Neural cell (in vitro differentiated cells): ENCODE measurements around the gene NR2F1-AS1. TPM values are rescaled to one million over a fixed set of nuclear protein-coding genes. Genes with fewer than 3 reads are reported as not detected.

Experiments used
- H2AFZ ChIP-seq: fragments of 200-600, 300-800 bp; sonication (generic), shearing (Covaris generic); 2 replicates; pipeline ENCODE4 v1.6.0; 2014; ENCODE audit warnings: low read depth, mild to moderate bottlenecking, antibody characterized with exemption, low read length, moderate library complexity
- H3F3A ChIP-seq: fragments of 200-600 bp; shearing (Covaris generic); 2 replicates; pipeline ENCODE4 v1.6.1; 2016; ENCODE audit warnings: mild to moderate bottlenecking, moderate library complexity, mixed read lengths, antibody characterized with exemption, low read length; ENCODE audit not compliant: insufficient read depth, poor library complexity, severe bottlenecking
- H3K27ac ChIP-seq: fragments of 200-600, 300-800 bp; sonication (generic), shearing (Covaris generic); 2 replicates; pipeline ENCODE4 v1.5.1; 2014; ENCODE audit warnings: mild to moderate bottlenecking, low read length, moderate library complexity
- H3K27me3 ChIP-seq: fragments of 300-800, 200-600 bp; sonication (generic), shearing (Covaris generic); 2 replicates; pipeline ENCODE4 v1.6.0; 2014; ENCODE audit warnings: mild to moderate bottlenecking, low read depth, low read length, moderate library complexity; ENCODE audit not compliant: insufficient read depth
- H3K36me3 ChIP-seq: fragments of 300-800, 200-600 bp; sonication (generic), shearing (Covaris generic); 2 replicates; pipeline ENCODE4 v1.5.1; 2014; ENCODE audit warnings: mild to moderate bottlenecking, antibody characterized with exemption, low read length, moderate library complexity; ENCODE audit not compliant: insufficient read depth
- H3K4me2 ChIP-seq: fragments of 300-800, 200-600 bp; sonication (generic), shearing (Covaris generic); 2 replicates; pipeline ENCODE4 v1.6.0; 2014; ENCODE audit warnings: mild to moderate bottlenecking, low read length
- H3K4me3 ChIP-seq: fragments of 300-800, 200-600 bp; sonication (generic), shearing (Covaris generic); 2 replicates; pipeline ENCODE4 v1.5.1; 2014; ENCODE audit warnings: mild to moderate bottlenecking, low read length, moderate library complexity
- H3K79me2 ChIP-seq: fragments of 200-600 bp; shearing (Covaris generic); replicated peaks from 2 replicates; pipeline ENCODE4 v1.6.0; 2014; ENCODE audit warnings: mild to moderate bottlenecking, low read length, moderate library complexity; ENCODE audit not compliant: insufficient read depth
- H3K9ac ChIP-seq: fragments of 300-800, 200-600 bp; sonication (generic), shearing (Covaris generic); 2 replicates; pipeline ENCODE4 v1.6.1; 2016; ENCODE audit warnings: mild to moderate bottlenecking, low read length, mixed read lengths
- H3K9me2 ChIP-seq: fragments of 200-600 bp; shearing (Covaris generic); 2 replicates; pipeline ENCODE4 v1.6.1; 2016; ENCODE audit warnings: mild to moderate bottlenecking, low read length, mixed read lengths; ENCODE audit not compliant: insufficient read depth
- H3K9me3 ChIP-seq: fragments of 200-600, 300-800 bp; sonication (generic), shearing (Covaris generic); 2 replicates; pipeline ENCODE4 v1.6.1; 2016; ENCODE audit warnings: mild to moderate bottlenecking, mixed run types, low read length, moderate library complexity, mixed read lengths
- H4K20me1 ChIP-seq: fragments of 200-600 bp; shearing (Covaris generic); 2 replicates; pipeline ENCODE4 v1.6.1; 2016; ENCODE audit warnings: mild to moderate bottlenecking, mixed run types; ENCODE audit not compliant: insufficient read depth
- EP300 ChIP-seq: fragments of 450-650 bp; conservative IDR thresholded peaks from 2 replicates; pipeline ENCODE4 v1.6.1; 2014; ENCODE audit warnings: antibody characterized with exemption, mild to moderate bottlenecking, moderate library complexity; ENCODE audit not compliant: poor library complexity, severe bottlenecking
- EZH2 ChIP-seq: fragments of 200-600, 300-800 bp; shearing (Covaris generic), sonication (generic); IDR thresholded peaks from 2 replicates; pipeline ENCODE4 v1.6.1; 2014; ENCODE audit warnings: antibody characterized with exemption, low read length, borderline replicate concordance, mild to moderate bottlenecking; ENCODE audit not compliant: insufficient read depth, poor library complexity, severe bottlenecking
- MXI1 ChIP-seq: fragments of 450-650 bp; conservative IDR thresholded peaks from 2 replicates; pipeline ENCODE4 v1.6.1; 2014; ENCODE audit warnings: antibody characterized with exemption, mild to moderate bottlenecking; ENCODE audit not compliant: poor library complexity, severe bottlenecking
- POLR2AphosphoS5 ChIP-seq: IDR thresholded peaks from 2 replicates; pipeline ENCODE4 v1.6.1; 2012
- RAD21 ChIP-seq: fragments of 450-650 bp; conservative IDR thresholded peaks from 2 replicates; pipeline ENCODE4 v1.6.1; 2014; ENCODE audit warnings: antibody characterized with exemption, mild to moderate bottlenecking, moderate library complexity
- REST ChIP-seq: IDR thresholded peaks from 2 replicates; pipeline ENCODE4 v1.6.1; 2012; ENCODE audit warnings: borderline replicate concordance
- SMC3 ChIP-seq: fragments of 450-650 bp; conservative IDR thresholded peaks from 2 replicates; pipeline ENCODE4 v1.6.1; 2014; ENCODE audit warnings: antibody characterized with exemption, mild to moderate bottlenecking, moderate library complexity; ENCODE audit not compliant: poor library complexity
- TAF1 ChIP-seq: IDR thresholded peaks from 2 replicates; pipeline ENCODE4 v1.6.1; 2012; ENCODE audit warnings: low read depth
- polyA plus RNA-seq: library from polyadenylated mRNA; depleted of rRNA; stranded (reverse); fragments of >200 nt; gene quantifications from 2 replicates; pipeline ENCODE4 v1.2.3, GENCODE V29; 2014
- TF ChIP-seq, protein P1 (sequence below): fragments of 450-650 bp; IDR thresholded peaks from 2 replicates; pipeline ENCODE4 v1.5.1; 2014; ENCODE audit warnings: antibody characterized with exemption, mild to moderate bottlenecking, moderate library complexity; ENCODE audit not compliant: poor library complexity, severe bottlenecking

The NR2F1-AS1 gene
- polyA plus RNA-seq, 1 donor from 2014 or later = 0.24 TPM

GRCh38 chr5:93409691-93410090 lies 171.3 kb downstream of the NR2F1-AS1 start:
- Histone ChIP-seq H3K27ac (no peak overlapping the region), H3K36me3 (no peaks in the 10 kb centered on the region), H3F3A (peaks cover 8% of the 10 kb centered on the region), H4K20me1 (no peaks in the 10 kb centered on the region), H3K79me2 (no peaks in the 10 kb centered on the region), H3K27me3 (no peaks in the 10 kb centered on the region), H3K9ac (no peak overlapping the region), H2AFZ (no peak overlapping the region), H3K9me2 (no peaks in the 10 kb centered on the region), H3K4me2 (no peak overlapping the region), H3K9me3 (no peaks in the 10 kb centered on the region), H3K4me3 (no peak overlapping the region)
- TF ChIP-seq REST = no peak
- no peak for TF ChIP-seq RAD21
- no peak for TF ChIP-seq POLR2AphosphoS5
- TF ChIP-seq, protein P1, sequence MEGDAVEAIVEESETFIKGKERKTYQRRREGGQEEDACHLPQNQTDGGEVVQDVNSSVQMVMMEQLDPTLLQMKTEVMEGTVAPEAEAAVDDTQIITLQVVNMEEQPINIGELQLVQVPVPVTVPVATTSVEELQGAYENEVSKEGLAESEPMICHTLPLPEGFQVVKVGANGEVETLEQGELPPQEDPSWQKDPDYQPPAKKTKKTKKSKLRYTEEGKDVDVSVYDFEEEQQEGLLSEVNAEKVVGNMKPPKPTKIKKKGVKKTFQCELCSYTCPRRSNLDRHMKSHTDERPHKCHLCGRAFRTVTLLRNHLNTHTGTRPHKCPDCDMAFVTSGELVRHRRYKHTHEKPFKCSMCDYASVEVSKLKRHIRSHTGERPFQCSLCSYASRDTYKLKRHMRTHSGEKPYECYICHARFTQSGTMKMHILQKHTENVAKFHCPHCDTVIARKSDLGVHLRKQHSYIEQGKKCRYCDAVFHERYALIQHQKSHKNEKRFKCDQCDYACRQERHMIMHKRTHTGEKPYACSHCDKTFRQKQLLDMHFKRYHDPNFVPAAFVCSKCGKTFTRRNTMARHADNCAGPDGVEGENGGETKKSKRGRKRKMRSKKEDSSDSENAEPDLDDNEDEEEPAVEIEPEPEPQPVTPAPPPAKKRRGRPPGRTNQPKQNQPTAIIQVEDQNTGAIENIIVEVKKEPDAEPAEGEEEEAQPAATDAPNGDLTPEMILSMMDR = no peak
- no peak for TF ChIP-seq EP300
- no peak for TF ChIP-seq EZH2
- no peak for TF ChIP-seq MXI1
- no peak for TF ChIP-seq SMC3
- no peak for TF ChIP-seq TAF1

GRCh38 chr5:93407454-93407853 lies 173.6 kb downstream of the NR2F1-AS1 start:
- no peaks in the 10 kb centered on the region for H3K79me2 ChIP-seq
- H3K36me3 ChIP-seq = no peaks in the 10 kb centered on the region
- H3K4me2 ChIP-seq = no peak overlapping the region
- H3K9ac ChIP-seq = no peak overlapping the region
- no peaks in the 10 kb centered on the region for H3K27me3 ChIP-seq
- no peaks in the 10 kb centered on the region for H4K20me1 ChIP-seq
- no peak overlapping the region for H3K27ac ChIP-seq
- H3F3A ChIP-seq = peaks cover 8% of the 10 kb centered on the region
- H2AFZ ChIP-seq = no peak overlapping the region
- TF ChIP-seq, protein P1 = no peak
- no peak for TF ChIP-seq RAD21
- TF ChIP-seq EP300 = no peak
- TF ChIP-seq SMC3 = no peak
- TF ChIP-seq REST = no peak
- no peak for TF ChIP-seq TAF1
- no peak for TF ChIP-seq EZH2
- no peak for TF ChIP-seq POLR2AphosphoS5
- TF ChIP-seq MXI1 = no peak
- H3K4me3 ChIP-seq = peak overlapping the region; percentile 37
- no peaks in the 10 kb centered on the region for H3K9me3 ChIP-seq
- no peaks in the 10 kb centered on the region for H3K9me2 ChIP-seq
